Caco-2 (cell line): Measurements from ENCODE around the gene ZC3H18. TPM values are rescaled to one million over a fixed set of nuclear protein-coding genes. Genes with fewer than 3 reads are reported as not detected.

Experiments
- BruUV-seq: library from RNA; stranded (reverse); fragments of 400-500 nt; replicated peaks from 2 replicates; lab custom pipeline; 2021; lab: Mats Ljungman, UMichigan
- CTCF ChIA-PET: fragments of 300-600 bp; sonication (Branson Sonifier 250); formaldehyde crosslinking; loops from one replicate; lab custom pipeline; 2022; ENCODE audit warnings: antibody characterized with exemption; lab: Charles Lee
- POLR2A ChIA-PET: fragments of 300-600 bp; sonication (Branson Sonifier 250); formaldehyde crosslinking; loops from one replicate; lab custom pipeline; 2022; ENCODE audit warnings: antibody characterized with exemption; lab: Charles Lee
- DNase-seq, 2 experiments: peaks; one replicate each; pipeline versions ENCODE4 v3.0.0 to v3.0.0-alpha.2; 2020 to 2022
- H3K27me3 ChIP-seq: replicated peaks from 2 replicates; pipeline ENCODE4 v1.6.0; 2011; ENCODE audit warnings: low read length; ENCODE audit not compliant: control insufficient read depth, insufficient read depth
- H3K36me3 ChIP-seq: 2 replicates; pipeline ENCODE4 v1.5.1; 2011; ENCODE audit warnings: low read length; ENCODE audit not compliant: control insufficient read depth, insufficient read depth
- H3K4me1 ChIP-seq: fragments of 250-450 bp; sonication (Bioruptor Pico); 2 replicates; pipeline ENCODE4 v1.5.1; 2020; ENCODE audit warnings: mild to moderate bottlenecking
- H3K4me3 ChIP-seq: 2 replicates; pipeline ENCODE4 v1.5.1; 2011; ENCODE audit warnings: low read depth, mild to moderate bottlenecking, control low read depth, low read length
- H3K9me3 ChIP-seq: fragments of 250-450 bp; sonication (Bioruptor Pico); 2 replicates; pipeline ENCODE4 v1.5.1; 2020; ENCODE audit warnings: mild to moderate bottlenecking, moderate library complexity
- H3K27ac Mint-ChIP-seq: one replicate; pipeline ENCODE4 v1.8.0; 2022; ENCODE audit warnings: mixed read lengths; ENCODE audit not compliant: unreplicated experiment
- H3K27me3 Mint-ChIP-seq: one replicate; pipeline ENCODE4 v1.8.0; 2022; ENCODE audit warnings: mixed read lengths; ENCODE audit not compliant: insufficient read depth, unreplicated experiment
- H3K36me3 Mint-ChIP-seq: one replicate; pipeline ENCODE4 v1.8.0; 2022; ENCODE audit warnings: mild to moderate bottlenecking, mixed read lengths; ENCODE audit not compliant: insufficient read depth, unreplicated experiment
- H3K4me1 Mint-ChIP-seq: one replicate; pipeline ENCODE4 v1.8.0; 2022; ENCODE audit warnings: low read depth, mixed read lengths; ENCODE audit not compliant: unreplicated experiment
- H3K4me3 Mint-ChIP-seq: one replicate; pipeline ENCODE4 v1.8.0; 2022; ENCODE audit warnings: mild to moderate bottlenecking, moderate library complexity, mixed read lengths; ENCODE audit not compliant: unreplicated experiment
- H3K9me3 Mint-ChIP-seq: one replicate; pipeline ENCODE4 v1.8.0; 2022; ENCODE audit warnings: mixed read lengths; ENCODE audit not compliant: unreplicated experiment
- intact Hi-C: fragments of 100-400 bp; cut with micrococcal nuclease; formaldehyde crosslinking; loops from one replicate; pipeline ENCODE4 v1.10.0; 2022; ENCODE audit not compliant: unreplicated experiment
- total RNA-seq: library from RNA; stranded (reverse); gene quantifications from 2 replicates; pipeline ENCODE4 v1.2.3, GENCODE V29; 2022
- TF ChIP-seq, protein P1 (sequence below), 2 experiments: fragments of 200-600 bp in 1 of 2; IDR thresholded peaks; 1 replicate in 1 of 2; 2 replicates in 1 of 2; pipeline versions ENCODE4 v1.5.1 to v1.8.0; 2011 to 2022; ENCODE audit warnings: antibody characterized with exemption in 1 of 2, control low read depth in 1 of 2, inconsistent platforms in 1 of 2, low read depth in 1 of 2, low read length in 1 of 2, mild to moderate bottlenecking in 1 of 2, moderate library complexity in 1 of 2; ENCODE audit not compliant: insufficient read depth in 1 of 2, severe bottlenecking in 1 of 2, unreplicated experiment in 1 of 2

Gene ZC3H18
- total RNA-seq, 1 experiment from 2014 or later, result 82.0 TPM

GRCh38 chr16:88545781-88546180, 24.4 kb upstream of the ZC3H18 start:
- intact Hi-C loops, result no loop called here
- 0 out of 2 replicates have a peak, but pooled peaks cover 1% of the 10 kb centered on the region for H3K27me3 ChIP-seq
- no peak overlapping the region for H3K4me3 ChIP-seq
- no peak overlapping the region for H3K4me3 Mint-ChIP-seq
- H3K36me3 Mint-ChIP-seq, result peaks cover 7% of the 10 kb centered on the region
- H3K4me1 ChIP-seq, result peaks cover 7% of the 10 kb centered on the region; the same call in 1 of the 2 replicates
- POLR2A ChIA-PET, result no interaction called here
- TF ChIP-seq, protein P1, sequence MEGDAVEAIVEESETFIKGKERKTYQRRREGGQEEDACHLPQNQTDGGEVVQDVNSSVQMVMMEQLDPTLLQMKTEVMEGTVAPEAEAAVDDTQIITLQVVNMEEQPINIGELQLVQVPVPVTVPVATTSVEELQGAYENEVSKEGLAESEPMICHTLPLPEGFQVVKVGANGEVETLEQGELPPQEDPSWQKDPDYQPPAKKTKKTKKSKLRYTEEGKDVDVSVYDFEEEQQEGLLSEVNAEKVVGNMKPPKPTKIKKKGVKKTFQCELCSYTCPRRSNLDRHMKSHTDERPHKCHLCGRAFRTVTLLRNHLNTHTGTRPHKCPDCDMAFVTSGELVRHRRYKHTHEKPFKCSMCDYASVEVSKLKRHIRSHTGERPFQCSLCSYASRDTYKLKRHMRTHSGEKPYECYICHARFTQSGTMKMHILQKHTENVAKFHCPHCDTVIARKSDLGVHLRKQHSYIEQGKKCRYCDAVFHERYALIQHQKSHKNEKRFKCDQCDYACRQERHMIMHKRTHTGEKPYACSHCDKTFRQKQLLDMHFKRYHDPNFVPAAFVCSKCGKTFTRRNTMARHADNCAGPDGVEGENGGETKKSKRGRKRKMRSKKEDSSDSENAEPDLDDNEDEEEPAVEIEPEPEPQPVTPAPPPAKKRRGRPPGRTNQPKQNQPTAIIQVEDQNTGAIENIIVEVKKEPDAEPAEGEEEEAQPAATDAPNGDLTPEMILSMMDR (IDR thresholded peaks at IDR 0.05; ENCODE audit: insufficient read depth in 1 of 2, low read depth in 1 of 2, low read length in 1 of 2, severe bottlenecking in 1 of 2, unreplicated experiment in 1 of 2), result no peak
- peaks cover 12% of the 10 kb centered on the region for H3K9me3 Mint-ChIP-seq
- no peaks in the 10 kb centered on the region for H3K36me3 ChIP-seq
- peaks cover 26% of the 10 kb centered on the region for H3K9me3 ChIP-seq
- no TSS peak for BruUV-seq
- H3K27ac Mint-ChIP-seq, result no peak overlapping the region
- DNase-seq, result no peak
- peaks cover 12% of the 10 kb centered on the region for H3K27me3 Mint-ChIP-seq
- CTCF ChIA-PET, result no interaction called here
- H3K4me1 Mint-ChIP-seq, result no peaks in the 10 kb centered on the region

DNA sequence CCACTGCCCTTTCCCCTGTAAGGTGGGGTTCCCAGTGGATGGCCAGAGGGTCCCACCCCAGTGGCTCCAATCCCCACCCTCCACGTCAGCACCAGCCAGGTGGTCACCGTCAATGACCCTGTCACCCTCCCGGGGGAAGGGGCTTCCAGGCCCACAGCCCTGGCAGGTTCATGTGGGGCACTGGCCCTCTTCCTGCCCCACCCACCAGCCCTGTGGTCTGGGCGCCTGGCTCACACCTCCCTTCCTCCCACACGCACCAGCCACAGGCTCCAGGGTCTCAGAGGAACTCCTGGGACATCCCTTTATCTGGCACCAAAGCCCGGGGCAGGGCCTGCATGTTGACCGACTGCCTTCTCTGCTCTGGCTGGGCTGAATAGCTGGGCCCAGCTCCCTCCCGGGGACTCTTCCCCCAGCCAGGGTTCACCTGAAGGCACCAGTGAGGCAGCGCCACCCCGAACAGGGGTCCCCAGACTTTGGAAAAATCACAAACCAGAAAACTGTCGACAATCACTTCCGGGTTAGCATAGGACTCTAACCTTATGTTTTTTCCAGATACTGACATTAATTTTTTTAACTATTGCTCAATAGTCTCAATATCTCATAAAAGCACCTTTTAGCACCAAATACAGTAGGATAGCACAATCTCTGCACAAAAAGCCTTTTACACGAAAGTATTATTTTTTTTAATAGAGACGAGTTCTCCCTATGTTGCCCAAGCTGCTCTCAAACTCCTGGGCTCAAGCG, 21.9 kb upstream of the ZC3H18 start:
- H3K27me3 Mint-ChIP-seq, result peaks cover 12% of the 10 kb centered on the region
- peaks cover 8% of the 10 kb centered on the region for H3K9me3 Mint-ChIP-seq
- TF ChIP-seq, protein P1 (IDR thresholded peaks at IDR 0.05; ENCODE audit: insufficient read depth in 1 of 2, low read depth in 1 of 2, low read length in 1 of 2, severe bottlenecking in 1 of 2, unreplicated experiment in 1 of 2), result no peak
- Histone ChIP-seq H3K4me1 (peaks cover 7% of the 10 kb centered on the region; the same call in 1 of the 2 replicates), H3K27me3 (0 out of 2 replicates have a peak, but pooled peaks cover 1% of the 10 kb centered on the region), H3K4me3 (no peak overlapping the region), H3K9me3 (peaks cover 13% of the 10 kb centered on the region), H3K36me3 (no peaks in the 10 kb centered on the region)
- intact Hi-C loops, result no loop called here
- H3K36me3 Mint-ChIP-seq, result peaks cover 6% of the 10 kb centered on the region
- H3K4me1 Mint-ChIP-seq, result no peaks in the 10 kb centered on the region
- no peak overlapping the region for H3K4me3 Mint-ChIP-seq
- DNase-seq, result no peak
- H3K27ac Mint-ChIP-seq, result no peak overlapping the region
- ChIA-PET POLR2A (no interaction called here), CTCF (no interaction called here)
- no TSS peak for BruUV-seq

- 0 out of 2 replicates have a peak, but pooled peaks cover 1% of the 10 kb centered on the region for H3K27me3 ChIP-seq
- Mint-ChIP-seq H3K9me3 (peaks cover under 1% of the 10 kb centered on the region), H3K4me1 (no peaks in the 10 kb centered on the region), H3K4me3 (no peak overlapping the region), H3K27me3 (peaks cover 12% of the 10 kb centered on the region), H3K36me3 (no peaks in the 10 kb centered on the region), H3K27ac (no peak overlapping the region)
- H3K4me3 ChIP-seq, result no peak overlapping the region
- DNase-seq, result no peak
- intact Hi-C loops, result no loop called here
- peaks cover 6% of the 10 kb centered on the region; the same call in 1 of the 2 replicates for H3K9me3 ChIP-seq
- ChIA-PET POLR2A (interaction anchor here (0.5 kb wide), 1 partner anchor 9 kb away, joined by 4 read pairs; no protein-coding TSS in a partner anchor), CTCF (interaction anchor here (0.7 kb wide), 1 partner anchor 12 kb away, joined by 3 read pairs; no protein-coding TSS in a partner anchor)
- TF ChIP-seq, protein P1 (IDR thresholded peaks at IDR 0.05; ENCODE audit: insufficient read depth in 1 of 2, low read depth in 1 of 2, low read length in 1 of 2, severe bottlenecking in 1 of 2, unreplicated experiment in 1 of 2), result no peak
- H3K36me3 ChIP-seq, result no peaks in the 10 kb centered on the region
- no TSS peak for BruUV-seq
- H3K4me1 ChIP-seq, result peaks cover 7% of the 10 kb centered on the region; the same call in 1 of the 2 replicates
Observed at GRCh38 chr16:88548985-88549384, 21.2 kb upstream of the ZC3H18 start.
